ENCODE results near the gene SMYD3.

The SMYD3 gene

GRCh38 chr1:246067432-246068216, 439.5 kb downstream of the SMYD3 start:
- Histone ChIP-seq H2AFZ (ENCODE audit: low read length) (peak overlapping the region; percentile 72), H3K27me3 (ENCODE audit: insufficient read depth, low read length, poor library complexity, severe bottlenecking) (no peaks in the 10 kb centered on the region), H3K9me3 (ENCODE audit: insufficient read depth, low read depth, low read length) (no peaks in the 10 kb centered on the region), H3K9me2 (replicated peaks; ENCODE audit: low read depth, low read length) (no peaks in the 10 kb centered on the region), H3F3A (ENCODE audit: low read depth) (peaks cover 10% of the 10 kb centered on the region), H3K4me2 (ENCODE audit: low read depth, low read length, poor library complexity, severe bottlenecking) (peak overlapping the region; percentile 86), H4K20me1 (ENCODE audit: insufficient read depth, low read length, poor library complexity, severe bottlenecking) (no peaks in the 10 kb centered on the region), H3K79me2 (ENCODE audit: insufficient read depth, low read length) (no peaks in the 10 kb centered on the region), H3K4me3 (ENCODE audit: low read length, poor library complexity, severe bottlenecking) (peak overlapping the region; percentile 72), H3K36me3 (ENCODE audit: insufficient read depth, low read length) (no peaks in the 10 kb centered on the region), H3K4me1 (ENCODE audit: insufficient read depth, low read length, poor library complexity, severe bottlenecking) (peaks cover 70% of the 10 kb centered on the region), H3K9ac (ENCODE audit: low read depth, low read length, poor library complexity, severe bottlenecking) (peak overlapping the region; percentile 78)
- no peak for TF ChIP-seq EZH2phosphoT487 (IDR thresholded peaks at IDR 0.05; ENCODE audit: borderline replicate concordance)
- TF ChIP-seq, protein P1, sequence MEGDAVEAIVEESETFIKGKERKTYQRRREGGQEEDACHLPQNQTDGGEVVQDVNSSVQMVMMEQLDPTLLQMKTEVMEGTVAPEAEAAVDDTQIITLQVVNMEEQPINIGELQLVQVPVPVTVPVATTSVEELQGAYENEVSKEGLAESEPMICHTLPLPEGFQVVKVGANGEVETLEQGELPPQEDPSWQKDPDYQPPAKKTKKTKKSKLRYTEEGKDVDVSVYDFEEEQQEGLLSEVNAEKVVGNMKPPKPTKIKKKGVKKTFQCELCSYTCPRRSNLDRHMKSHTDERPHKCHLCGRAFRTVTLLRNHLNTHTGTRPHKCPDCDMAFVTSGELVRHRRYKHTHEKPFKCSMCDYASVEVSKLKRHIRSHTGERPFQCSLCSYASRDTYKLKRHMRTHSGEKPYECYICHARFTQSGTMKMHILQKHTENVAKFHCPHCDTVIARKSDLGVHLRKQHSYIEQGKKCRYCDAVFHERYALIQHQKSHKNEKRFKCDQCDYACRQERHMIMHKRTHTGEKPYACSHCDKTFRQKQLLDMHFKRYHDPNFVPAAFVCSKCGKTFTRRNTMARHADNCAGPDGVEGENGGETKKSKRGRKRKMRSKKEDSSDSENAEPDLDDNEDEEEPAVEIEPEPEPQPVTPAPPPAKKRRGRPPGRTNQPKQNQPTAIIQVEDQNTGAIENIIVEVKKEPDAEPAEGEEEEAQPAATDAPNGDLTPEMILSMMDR (conservative IDR thresholded peaks at IDR 0.05; ENCODE audit: low read length): no peak

GRCh38 chr1:246066573-246066972, 440.5 kb downstream of the SMYD3 start:
- H3K36me3 ChIP-seq (ENCODE audit: insufficient read depth, low read length): no peaks in the 10 kb centered on the region
- H3K9ac ChIP-seq (ENCODE audit: low read depth, low read length, poor library complexity, severe bottlenecking): peak overlapping the region; percentile 78
- no peak overlapping the region for H2AFZ ChIP-seq (ENCODE audit: low read length)
- peaks cover 64% of the 10 kb centered on the region for H3K4me1 ChIP-seq (ENCODE audit: insufficient read depth, low read length, poor library complexity, severe bottlenecking)
- H3K4me3 ChIP-seq (ENCODE audit: low read length, poor library complexity, severe bottlenecking): peak overlapping the region; percentile 72
- H4K20me1 ChIP-seq (ENCODE audit: insufficient read depth, low read length, poor library complexity, severe bottlenecking): no peaks in the 10 kb centered on the region
- peaks cover 9% of the 10 kb centered on the region for H3F3A ChIP-seq (ENCODE audit: low read depth)
- peak overlapping the region; percentile 86 for H3K4me2 ChIP-seq (ENCODE audit: low read depth, low read length, poor library complexity, severe bottlenecking)
- H3K79me2 ChIP-seq (ENCODE audit: insufficient read depth, low read length): no peaks in the 10 kb centered on the region
- no peaks in the 10 kb centered on the region for H3K27me3 ChIP-seq (ENCODE audit: insufficient read depth, low read length, poor library complexity, severe bottlenecking)
- no peaks in the 10 kb centered on the region for H3K9me2 ChIP-seq (replicated peaks; ENCODE audit: low read depth, low read length)
- TF ChIP-seq, protein P1 (conservative IDR thresholded peaks at IDR 0.05; ENCODE audit: low read length): no peak
- TF ChIP-seq EZH2phosphoT487 (IDR thresholded peaks at IDR 0.05; ENCODE audit: borderline replicate concordance): no peak
- no peaks in the 10 kb centered on the region for H3K9me3 ChIP-seq (ENCODE audit: insufficient read depth, low read depth, low read length)

DNA sequence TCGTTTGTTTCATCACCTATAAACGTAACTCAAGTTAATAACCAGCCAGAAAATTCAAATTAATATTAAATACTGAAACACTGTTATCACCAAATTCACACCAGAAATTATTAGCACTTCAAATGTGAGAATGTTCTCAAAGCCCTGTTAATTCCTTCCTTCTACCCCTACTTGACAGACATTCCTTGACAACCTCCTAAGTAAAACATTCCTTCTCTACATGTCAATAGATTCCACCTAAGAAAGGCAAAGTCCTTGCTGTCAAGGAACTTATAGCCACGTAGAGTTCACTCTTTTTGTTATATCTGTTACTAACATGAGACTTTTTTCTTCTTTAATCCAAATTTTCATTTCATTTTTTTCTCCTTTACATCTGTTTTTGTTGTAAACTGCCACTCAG, 441.5 kb downstream of the SMYD3 start:
- Histone ChIP-seq H3K9ac (ENCODE audit: low read depth, low read length, poor library complexity, severe bottlenecking) (peak overlapping the region; percentile 78), H3K4me2 (ENCODE audit: low read depth, low read length, poor library complexity, severe bottlenecking) (peak overlapping the region; percentile 86), H3K36me3 (ENCODE audit: insufficient read depth, low read length) (no peaks in the 10 kb centered on the region), H3K9me2 (replicated peaks; ENCODE audit: low read depth, low read length) (no peaks in the 10 kb centered on the region), H2AFZ (ENCODE audit: low read length) (no peak overlapping the region), H3K4me3 (ENCODE audit: low read length, poor library complexity, severe bottlenecking) (no peak overlapping the region), H3K4me1 (ENCODE audit: insufficient read depth, low read length, poor library complexity, severe bottlenecking) (peaks cover 62% of the 10 kb centered on the region), H3K27me3 (ENCODE audit: insufficient read depth, low read length, poor library complexity, severe bottlenecking) (no peaks in the 10 kb centered on the region), H3K79me2 (ENCODE audit: insufficient read depth, low read length) (no peaks in the 10 kb centered on the region), H3F3A (ENCODE audit: low read depth) (peaks cover 9% of the 10 kb centered on the region), H3K9me3 (ENCODE audit: insufficient read depth, low read depth, low read length) (no peaks in the 10 kb centered on the region), H4K20me1 (ENCODE audit: insufficient read depth, low read length, poor library complexity, severe bottlenecking) (no peaks in the 10 kb centered on the region)
- TF ChIP-seq, protein P1 (conservative IDR thresholded peaks at IDR 0.05; ENCODE audit: low read length): no peak

All from Loucy (cell line).